Measurements from ENCODE around the gene PFDN6.

Gene PFDN6

GRCh38 chr6:33314515-33314942 lies 25.1 kb downstream of the PFDN6 start:
- Histone ChIP-seq H3K27me3 (ENCODE audit: low read depth, low read length) (no peaks in the 10 kb centered on the region), H3K36me3 (ENCODE audit: control insufficient read depth in 1 of 2, insufficient read depth in 2 of 2, low read length in 2 of 2) (peaks cover 5 to 13% of the 10 kb centered on the region in 2 donors), H3K27ac (ENCODE audit: low read length) (peak overlapping the region; percentile 96), H3K4me1 (ENCODE audit: control insufficient read depth in 1 of 2, insufficient read depth in 2 of 2, low read length in 2 of 2) (peaks cover 12 to 47% of the 10 kb centered on the region in 2 donors), H3K9me3 (ENCODE audit: control insufficient read depth in 1 of 2, low read length in 2 of 2) (no peaks in the 10 kb centered on the region), H3K4me3 (ENCODE audit: low read depth in 1 of 2, low read length in 2 of 2) (peak overlapping the region; percentile 92 to 95)

GRCh38 chr6:33314943-33315792 lies 25.8 kb downstream of the PFDN6 start:
- peaks cover 12 to 50% of the 10 kb centered on the region in 2 donors for H3K4me1 ChIP-seq (ENCODE audit: control insufficient read depth in 1 of 2, insufficient read depth in 2 of 2, low read length in 2 of 2)
- peak overlapping the region; percentile 92 to 95 for H3K4me3 ChIP-seq (ENCODE audit: low read depth in 1 of 2, low read length in 2 of 2)
- H3K9me3 ChIP-seq (ENCODE audit: control insufficient read depth in 1 of 2, low read length in 2 of 2), result no peaks in the 10 kb centered on the region
- peak overlapping the region; percentile 96 for H3K27ac ChIP-seq (ENCODE audit: low read length)
- peaks cover 11 to 19% of the 10 kb centered on the region in 2 donors for H3K36me3 ChIP-seq (ENCODE audit: control insufficient read depth in 1 of 2, insufficient read depth in 2 of 2, low read length in 2 of 2)
- H3K27me3 ChIP-seq (ENCODE audit: low read depth, low read length), result no peaks in the 10 kb centered on the region

GRCh38 chr6:33315793-33316602 lies 26.6 kb downstream of the PFDN6 start:
- Histone ChIP-seq H3K27ac (ENCODE audit: low read length) (no peak overlapping the region), H3K36me3 (ENCODE audit: control insufficient read depth in 1 of 2, insufficient read depth in 2 of 2, low read length in 2 of 2) (peaks cover 18 to 27% of the 10 kb centered on the region in 2 donors), H3K4me1 (ENCODE audit: control insufficient read depth in 1 of 2, insufficient read depth in 2 of 2, low read length in 2 of 2) (peaks cover 20 to 59% of the 10 kb centered on the region in 2 donors), H3K4me3 (ENCODE audit: low read depth in 1 of 2, low read length in 2 of 2) (no peak overlapping the region), H3K27me3 (ENCODE audit: low read depth, low read length) (no peaks in the 10 kb centered on the region), H3K9me3 (ENCODE audit: control insufficient read depth in 1 of 2, low read length in 2 of 2) (no peaks in the 10 kb centered on the region)

- peaks cover 18 to 30% of the 10 kb centered on the region in 2 donors for H3K36me3 ChIP-seq (ENCODE audit: control insufficient read depth in 1 of 2, insufficient read depth in 2 of 2, low read length in 2 of 2)
- H3K4me3 ChIP-seq (ENCODE audit: low read depth in 1 of 2, low read length in 2 of 2), result peak overlapping the region; percentile 47 to 61
- H3K27me3 ChIP-seq (ENCODE audit: low read depth, low read length), result no peaks in the 10 kb centered on the region
- H3K9me3 ChIP-seq (ENCODE audit: control insufficient read depth in 1 of 2, low read length in 2 of 2), result no peaks in the 10 kb centered on the region
- H3K4me1 ChIP-seq (ENCODE audit: control insufficient read depth in 1 of 2, insufficient read depth in 2 of 2, low read length in 2 of 2), result peaks cover 23 to 64% of the 10 kb centered on the region in 2 donors
- no peak overlapping the region for H3K27ac ChIP-seq (ENCODE audit: low read length)
Measured at GRCh38 chr6:33316603-33317418, 27.4 kb downstream of the PFDN6 start.

GRCh38 chr6:33317419-33317668 lies 27.9 kb downstream of the PFDN6 start:
- peak overlapping the region; percentile 47 to 61 for H3K4me3 ChIP-seq (ENCODE audit: low read depth in 1 of 2, low read length in 2 of 2)
- peaks cover 18 to 30% of the 10 kb centered on the region in 2 donors for H3K36me3 ChIP-seq (ENCODE audit: control insufficient read depth in 1 of 2, insufficient read depth in 2 of 2, low read length in 2 of 2)
- H3K27ac ChIP-seq (ENCODE audit: low read length), result no peak overlapping the region
- H3K9me3 ChIP-seq (ENCODE audit: control insufficient read depth in 1 of 2, low read length in 2 of 2), result no peaks in the 10 kb centered on the region
- H3K4me1 ChIP-seq (ENCODE audit: control insufficient read depth in 1 of 2, insufficient read depth in 2 of 2, low read length in 2 of 2), result peaks cover 23 to 64% of the 10 kb centered on the region in 2 donors
- no peaks in the 10 kb centered on the region for H3K27me3 ChIP-seq (ENCODE audit: low read depth, low read length)

- Histone ChIP-seq H3K27ac (ENCODE audit: low read length) (peak within 1 kb of the TSS; percentile 86), H3K36me3 (ENCODE audit: control insufficient read depth in 1 of 2, insufficient read depth in 2 of 2, low read length in 2 of 2) (peaks cover 18 to 30% of the 10 kb centered on the region in 2 donors), H3K4me1 (ENCODE audit: control insufficient read depth in 1 of 2, insufficient read depth in 2 of 2, low read length in 2 of 2) (peaks cover 23 to 60% of the 10 kb centered on the region in 2 donors), H3K4me3 (ENCODE audit: low read depth in 1 of 2, low read length in 2 of 2) (peak within 1 kb of the TSS; percentile 61 to 85), H3K9me3 (ENCODE audit: control insufficient read depth in 1 of 2, low read length in 2 of 2) (no peaks in the 10 kb centered on the region), H3K27me3 (ENCODE audit: low read depth, low read length) (no peaks in the 10 kb centered on the region)
Measured at GRCh38 chr6:33317669-33318425, 28.4 kb downstream of the PFDN6 start, which contains the start of gene ZBTB22. ZBTB22 (minus strand) TSS chr6:33317744; CDS start chr6:33316916, 828 bp downstream.

GRCh38 chr6:33318426-33319073 lies 29.1 kb downstream of the PFDN6 start:
- Histone ChIP-seq H3K27me3 (ENCODE audit: low read depth, low read length) (no peaks in the 10 kb centered on the region), H3K27ac (ENCODE audit: low read length) (peak overlapping the region; percentile 86), H3K4me1 (ENCODE audit: control insufficient read depth in 1 of 2, insufficient read depth in 2 of 2, low read length in 2 of 2) (peaks cover 24 to 61% of the 10 kb centered on the region in 2 donors), H3K4me3 (ENCODE audit: low read depth in 1 of 2, low read length in 2 of 2) (peak overlapping the region; percentile 61 to 85), H3K9me3 (ENCODE audit: control insufficient read depth in 1 of 2, low read length in 2 of 2) (no peaks in the 10 kb centered on the region), H3K36me3 (ENCODE audit: control insufficient read depth in 1 of 2, insufficient read depth in 2 of 2, low read length in 2 of 2) (peaks cover 18 to 30% of the 10 kb centered on the region in 2 donors)

GRCh38 chr6:33319939-33320314 lies 30.5 kb downstream of the PFDN6 start:
- H3K36me3 ChIP-seq (ENCODE audit: control insufficient read depth in 1 of 2, insufficient read depth in 2 of 2, low read length in 2 of 2), result peaks cover 18 to 30% of the 10 kb centered on the region in 2 donors
- no peak overlapping the region for H3K27ac ChIP-seq (ENCODE audit: low read length)
- no peaks in the 10 kb centered on the region for H3K27me3 ChIP-seq (ENCODE audit: low read depth, low read length)
- H3K4me1 ChIP-seq (ENCODE audit: control insufficient read depth in 1 of 2, insufficient read depth in 2 of 2, low read length in 2 of 2), result peaks cover 29 to 61% of the 10 kb centered on the region in 2 donors
- H3K4me3 ChIP-seq (ENCODE audit: low read depth in 1 of 2, low read length in 2 of 2), result no peak overlapping the region
- H3K9me3 ChIP-seq (ENCODE audit: control insufficient read depth in 1 of 2, low read length in 2 of 2), result no peaks in the 10 kb centered on the region

GRCh38 chr6:33320315-33321181 lies 31.1 kb downstream of the PFDN6 start:
- peak overlapping the region; percentile 58 for H3K27ac ChIP-seq (ENCODE audit: low read length)
- peaks cover 18 to 30% of the 10 kb centered on the region in 2 donors for H3K36me3 ChIP-seq (ENCODE audit: control insufficient read depth in 1 of 2, insufficient read depth in 2 of 2, low read length in 2 of 2)
- peak overlapping the region in 1 of 2 donors; percentile 72 for H3K4me3 ChIP-seq (ENCODE audit: low read depth in 1 of 2, low read length in 2 of 2)
- H3K4me1 ChIP-seq (ENCODE audit: control insufficient read depth in 1 of 2, insufficient read depth in 2 of 2, low read length in 2 of 2), result peaks cover 29 to 55% of the 10 kb centered on the region in 2 donors
- H3K27me3 ChIP-seq (ENCODE audit: low read depth, low read length), result no peaks in the 10 kb centered on the region
- H3K9me3 ChIP-seq (ENCODE audit: control insufficient read depth in 1 of 2, low read length in 2 of 2), result no peaks in the 10 kb centered on the region
